ENCODE measurements around the gene LRCH1. TPM values are rescaled to one million over a fixed set of nuclear protein-coding genes. Genes with fewer than 3 reads are reported as not detected.

Gene LRCH1
- total RNA-seq, 1 experiment from 2014 or later, result 16.5 TPM

GRCh38 chr13:46556418-46556779, 3.4 kb downstream of the LRCH1 start:
- no TSS peak for BruUV-seq (replicated peaks)
- H3K27ac Mint-ChIP-seq (ENCODE audit: low read depth, unreplicated experiment), result no peak overlapping the region
- H3K4me1 Mint-ChIP-seq (ENCODE audit: insufficient read depth, unreplicated experiment), result peaks cover 28% of the 10 kb centered on the region
- POLR2A ChIA-PET, result interaction anchor here (1.5 to 1.9 kb wide), 3 partner anchors 19 to 38 kb away, joined by 7 to 14 read pairs (median 10); no protein-coding TSS in a partner anchor
- no peak for DNase-seq (ENCODE audit: unreplicated experiment)
- no peak overlapping the region for H3K4me3 Mint-ChIP-seq (ENCODE audit: unreplicated experiment)
- TF ChIP-seq, protein P1, sequence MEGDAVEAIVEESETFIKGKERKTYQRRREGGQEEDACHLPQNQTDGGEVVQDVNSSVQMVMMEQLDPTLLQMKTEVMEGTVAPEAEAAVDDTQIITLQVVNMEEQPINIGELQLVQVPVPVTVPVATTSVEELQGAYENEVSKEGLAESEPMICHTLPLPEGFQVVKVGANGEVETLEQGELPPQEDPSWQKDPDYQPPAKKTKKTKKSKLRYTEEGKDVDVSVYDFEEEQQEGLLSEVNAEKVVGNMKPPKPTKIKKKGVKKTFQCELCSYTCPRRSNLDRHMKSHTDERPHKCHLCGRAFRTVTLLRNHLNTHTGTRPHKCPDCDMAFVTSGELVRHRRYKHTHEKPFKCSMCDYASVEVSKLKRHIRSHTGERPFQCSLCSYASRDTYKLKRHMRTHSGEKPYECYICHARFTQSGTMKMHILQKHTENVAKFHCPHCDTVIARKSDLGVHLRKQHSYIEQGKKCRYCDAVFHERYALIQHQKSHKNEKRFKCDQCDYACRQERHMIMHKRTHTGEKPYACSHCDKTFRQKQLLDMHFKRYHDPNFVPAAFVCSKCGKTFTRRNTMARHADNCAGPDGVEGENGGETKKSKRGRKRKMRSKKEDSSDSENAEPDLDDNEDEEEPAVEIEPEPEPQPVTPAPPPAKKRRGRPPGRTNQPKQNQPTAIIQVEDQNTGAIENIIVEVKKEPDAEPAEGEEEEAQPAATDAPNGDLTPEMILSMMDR (IDR thresholded peaks at IDR 0.05; ENCODE audit: unreplicated experiment), result no peak
- intact Hi-C loops (cut with micrococcal nuclease), result no loop called here
- no peaks in the 10 kb centered on the region for H3K9me3 Mint-ChIP-seq (ENCODE audit: unreplicated experiment)
- H3K27me3 Mint-ChIP-seq (ENCODE audit: insufficient read depth, unreplicated experiment), result no peaks in the 10 kb centered on the region
- H3K36me3 Mint-ChIP-seq (ENCODE audit: insufficient read depth, unreplicated experiment), result peaks cover 4% of the 10 kb centered on the region
- CTCF ChIA-PET, result interaction anchor here (0.7 to 1.6 kb wide), 2 partner anchors 11 to 24 kb away, joined by 3 to 9 read pairs; no protein-coding TSS in a partner anchor

DNA sequence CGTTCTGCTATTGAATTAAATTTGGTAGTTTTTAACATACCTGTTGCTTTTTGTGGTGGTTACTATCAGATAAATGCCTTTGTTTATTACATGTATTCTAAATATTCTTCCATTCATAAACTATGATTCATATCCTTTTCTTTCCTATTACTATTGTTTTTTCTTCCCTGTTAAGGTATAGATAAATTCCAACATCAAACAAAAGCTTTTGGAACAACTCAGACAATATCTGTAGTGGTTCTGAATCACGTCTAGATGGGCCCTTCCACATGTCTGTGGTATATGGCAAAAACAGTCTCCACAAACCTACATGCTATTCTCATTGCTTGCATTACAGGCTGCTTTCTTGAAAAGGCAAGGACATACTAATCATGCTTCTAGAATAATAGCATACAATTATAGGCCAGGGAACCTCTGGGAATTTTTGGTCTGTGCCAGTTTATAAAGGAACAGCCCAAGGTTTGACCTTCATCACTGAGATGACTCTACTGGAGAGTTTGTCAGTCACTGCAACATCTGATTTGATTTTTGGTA, 6.4 kb downstream of the LRCH1 start:
- H3K36me3 Mint-ChIP-seq (ENCODE audit: insufficient read depth, unreplicated experiment), result no peaks in the 10 kb centered on the region
- POLR2A ChIA-PET, result interaction anchor here (1.0 kb wide), 2 partner anchors 10 to 16 kb away, joined by 3 to 4 read pairs; no protein-coding TSS in a partner anchor
- CTCF ChIA-PET, result no interaction called here
- H3K9me3 Mint-ChIP-seq (ENCODE audit: unreplicated experiment), result no peaks in the 10 kb centered on the region
- BruUV-seq (replicated peaks), result no TSS peak
- H3K27ac Mint-ChIP-seq (ENCODE audit: low read depth, unreplicated experiment), result no peak overlapping the region
- no peak overlapping the region for H3K4me3 Mint-ChIP-seq (ENCODE audit: unreplicated experiment)
- intact Hi-C loops (cut with micrococcal nuclease), result no loop called here
- H3K27me3 Mint-ChIP-seq (ENCODE audit: insufficient read depth, unreplicated experiment), result no peaks in the 10 kb centered on the region
- peaks cover 22% of the 10 kb centered on the region for H3K4me1 Mint-ChIP-seq (ENCODE audit: insufficient read depth, unreplicated experiment)
- DNase-seq (ENCODE audit: unreplicated experiment), result no peak
- TF ChIP-seq, protein P1 (IDR thresholded peaks at IDR 0.05; ENCODE audit: unreplicated experiment), result no peak

- DNase-seq (ENCODE audit: unreplicated experiment), result no peak
- no peaks in the 10 kb centered on the region for H3K9me3 Mint-ChIP-seq (ENCODE audit: unreplicated experiment)
- no peak overlapping the region for H3K27ac Mint-ChIP-seq (ENCODE audit: low read depth, unreplicated experiment)
- no peaks in the 10 kb centered on the region for H3K36me3 Mint-ChIP-seq (ENCODE audit: insufficient read depth, unreplicated experiment)
- H3K4me1 Mint-ChIP-seq (ENCODE audit: insufficient read depth, unreplicated experiment), result peaks cover 10% of the 10 kb centered on the region
- no peak overlapping the region for H3K4me3 Mint-ChIP-seq (ENCODE audit: unreplicated experiment)
- TF ChIP-seq, protein P1 (IDR thresholded peaks at IDR 0.05; ENCODE audit: unreplicated experiment), result no peak
- no TSS peak for BruUV-seq (replicated peaks)
- ChIA-PET POLR2A (interaction anchor here (0.8 to 1.0 kb wide), 2 partner anchors 15 to 35 kb away, joined by 3 to 5 read pairs; no protein-coding TSS in a partner anchor), CTCF (interaction anchor here (0.6 to 1.6 kb wide), 4 partner anchors 12 to 112 kb away, joined by 3 to 6 read pairs (median 4); no protein-coding TSS in a partner anchor)
- no peaks in the 10 kb centered on the region for H3K27me3 Mint-ChIP-seq (ENCODE audit: insufficient read depth, unreplicated experiment)
- intact Hi-C loops (cut with micrococcal nuclease), result no loop called here
Measured at GRCh38 chr13:46560778-46561177, 7.8 kb downstream of the LRCH1 start.

DNA sequence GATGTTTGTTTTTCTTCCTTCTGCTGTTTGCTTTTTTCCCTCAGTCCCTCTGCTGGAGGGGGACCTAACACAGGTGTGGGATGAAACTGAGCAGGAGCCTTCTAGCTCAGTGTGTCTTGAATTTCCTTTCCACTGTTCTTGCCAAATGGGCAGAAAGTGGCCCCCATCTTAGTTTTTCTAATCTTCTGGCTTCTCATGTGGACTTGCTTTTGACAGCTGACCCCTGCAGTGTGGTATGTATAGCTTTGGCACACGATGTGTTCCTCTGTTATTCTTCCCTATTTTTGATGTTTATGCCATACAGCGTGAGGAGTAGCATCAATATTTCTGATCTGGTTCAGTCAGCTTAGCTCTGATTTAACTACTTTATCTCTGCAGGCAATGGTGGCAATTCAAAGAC, 8.3 kb downstream of the LRCH1 start:
- Mint-ChIP-seq H3K27ac (ENCODE audit: low read depth, unreplicated experiment) (no peak overlapping the region), H3K27me3 (ENCODE audit: insufficient read depth, unreplicated experiment) (no peaks in the 10 kb centered on the region), H3K9me3 (ENCODE audit: unreplicated experiment) (no peaks in the 10 kb centered on the region), H3K36me3 (ENCODE audit: insufficient read depth, unreplicated experiment) (no peaks in the 10 kb centered on the region), H3K4me3 (ENCODE audit: unreplicated experiment) (no peak overlapping the region), H3K4me1 (ENCODE audit: insufficient read depth, unreplicated experiment) (peaks cover 5% of the 10 kb centered on the region)
- CTCF ChIA-PET, result interaction anchor here (0.6 to 1.6 kb wide), 4 partner anchors 9 to 112 kb away, joined by 3 to 6 read pairs (median 4); partner anchors contain the start of gene LRCH1
- TF ChIP-seq, protein P1 (IDR thresholded peaks at IDR 0.05; ENCODE audit: unreplicated experiment), result no peak
- intact Hi-C loops (cut with micrococcal nuclease), result no loop called here
- no TSS peak for BruUV-seq (replicated peaks)
- DNase-seq (ENCODE audit: unreplicated experiment), result no peak
- POLR2A ChIA-PET, result interaction anchor here (1.0 kb wide), 1 partner anchor 14 kb away, joined by 3 read pairs; no protein-coding TSS in a partner anchor
